Measurements from ENCODE around the gene PPP2R2D. TPM values are rescaled to one million over a fixed set of nuclear protein-coding genes. Genes with fewer than 3 reads are reported as not detected.
"Not testable (repeated sequence)": the region's sequence is repeated elsewhere in the genome, so short reads cannot be mapped to it uniquely, and the experiment has no call there.

PPP2R2D gene
- total RNA-seq, 1 donor from 2014 or later, result 37.4 TPM

- DNase-seq (ENCODE audit: low read depth), result no peak
- TF ChIP-seq CTCF (IDR thresholded peaks at IDR 0.05; ENCODE audit: insufficient read depth, low read length, poor library complexity, severe bottlenecking), result no peak
- H3K36me3 ChIP-seq (ENCODE audit: control insufficient read depth, insufficient read depth, low read length), result peaks cover 6% of the 10 kb centered on the region
Measured at GRCh38 chr10:131949041-131949862, 48.4 kb downstream of the PPP2R2D start.

GRCh38 chr10:131949908-131950307, 49.1 kb downstream of the PPP2R2D start:
- H3K4me3 ChIP-seq (ENCODE audit: low read depth, low read length); H3K36me3 ChIP-seq (ENCODE audit: control insufficient read depth, insufficient read depth, low read length); H3K27me3 ChIP-seq (ENCODE audit: control insufficient read depth, insufficient read depth, low read length); DNase-seq (ENCODE audit: low read depth): not testable (repeated sequence)

More at GRCh38 chr10:131949041-131949862, 48.4 kb downstream of the PPP2R2D start:
- Histone ChIP-seq H3K27me3 (ENCODE audit: control insufficient read depth, insufficient read depth, low read length) (no peaks in the 10 kb centered on the region), H3K4me3 (ENCODE audit: low read depth, low read length) (no peak overlapping the region)

GRCh38 chr10:131954356-131954965, 53.7 kb downstream of the PPP2R2D start:
- no peak for TF ChIP-seq CTCF (IDR thresholded peaks at IDR 0.05; ENCODE audit: insufficient read depth, low read length, poor library complexity, severe bottlenecking)
- no peak for DNase-seq (ENCODE audit: low read depth)
- H3K27me3 ChIP-seq (ENCODE audit: control insufficient read depth, insufficient read depth, low read length), result no peaks in the 10 kb centered on the region
- peaks cover 1% of the 10 kb centered on the region for H3K36me3 ChIP-seq (ENCODE audit: control insufficient read depth, insufficient read depth, low read length)
- no peak overlapping the region for H3K4me3 ChIP-seq (ENCODE audit: low read depth, low read length)

- no peak overlapping the region for H3K4me3 ChIP-seq (ENCODE audit: low read depth, low read length)
- TF ChIP-seq CTCF (IDR thresholded peaks at IDR 0.05; ENCODE audit: insufficient read depth, low read length, poor library complexity, severe bottlenecking), result no peak
- H3K36me3 ChIP-seq (ENCODE audit: control insufficient read depth, insufficient read depth, low read length), result peaks cover 1% of the 10 kb centered on the region
- no peaks in the 10 kb centered on the region for H3K27me3 ChIP-seq (ENCODE audit: control insufficient read depth, insufficient read depth, low read length)
- no peak for DNase-seq (ENCODE audit: low read depth)
Measured at GRCh38 chr10:131955591-131956340, 55.0 kb downstream of the PPP2R2D start.

- Histone ChIP-seq H3K36me3 (ENCODE audit: control insufficient read depth, insufficient read depth, low read length) (peaks cover 1% of the 10 kb centered on the region), H3K4me3 (ENCODE audit: low read depth, low read length) (no peak overlapping the region), H3K27me3 (ENCODE audit: control insufficient read depth, insufficient read depth, low read length) (no peaks in the 10 kb centered on the region)
- no peak for DNase-seq (ENCODE audit: low read depth)
- TF ChIP-seq CTCF (IDR thresholded peaks at IDR 0.05; ENCODE audit: insufficient read depth, low read length, poor library complexity, severe bottlenecking), result no peak
Measured at GRCh38 chr10:131959841-131960240, 59.0 kb downstream of the PPP2R2D start.

- Histone ChIP-seq H3K27me3 (ENCODE audit: control insufficient read depth, insufficient read depth, low read length) (no peaks in the 10 kb centered on the region), H3K4me3 (ENCODE audit: low read depth, low read length) (no peak overlapping the region), H3K36me3 (ENCODE audit: control insufficient read depth, insufficient read depth, low read length) (peaks cover 1% of the 10 kb centered on the region)
- no peak for DNase-seq (ENCODE audit: low read depth)
- TF ChIP-seq CTCF (IDR thresholded peaks at IDR 0.05; ENCODE audit: insufficient read depth, low read length, poor library complexity, severe bottlenecking), result no peak
Measured at GRCh38 chr10:131960631-131961046, 59.8 kb downstream of the PPP2R2D start.
